Mucosa of descending colon (tissue), 3 donors: Measurements from ENCODE around the gene ACAA2. TPM values are rescaled to one million over a fixed set of nuclear protein-coding genes. Genes with fewer than 3 reads are reported as not detected.

Experiments
- ATAC-seq: fragments of 200-7000 bp; cut with Tn5 transposase; one replicate; pipeline ENCODE4 v1.9.1; 2020; ENCODE audit warnings: mild to moderate bottlenecking, moderate library complexity
- DNase-seq, 3 donors: peaks; one replicate each; pipeline ENCODE4 v3.0.0-alpha.2; 2020
- H3K36me3 ChIP-seq: fragments of 200-600 bp; one replicate; pipeline ENCODE4 v1.8.0; 2021; ENCODE audit warnings: low read depth, mild to moderate bottlenecking
- H3K4me1 ChIP-seq: fragments of 200-600 bp; one replicate; pipeline ENCODE4 v1.8.0; 2021; ENCODE audit warnings: low read depth, mild to moderate bottlenecking
- H3K4me3 ChIP-seq: fragments of 200-600 bp; one replicate; pipeline ENCODE4 v1.8.0; 2021; ENCODE audit warnings: mild to moderate bottlenecking
- H3K9me3 ChIP-seq: fragments of 200-600 bp; one replicate; pipeline ENCODE4 v1.8.0; 2021; ENCODE audit warnings: mild to moderate bottlenecking
- CTCF ChIP-seq: fragments of 200-600 bp; IDR thresholded peaks from one replicate; pipeline ENCODE4 v1.8.0; 2022; ENCODE audit warnings: antibody characterized with exemption, mild to moderate bottlenecking
- intact Hi-C, 2 donors: fragments of 100-400 bp; cut with DNase I in 1 of 2; cut with micrococcal nuclease in 1 of 2; formaldehyde crosslinking; loops; one replicate each; pipeline versions ENCODE4 v1.11.0 to v1.11.1; 2022; cut with DNase I, micrococcal nuclease
- total RNA-seq, 3 donors: library from RNA; stranded (reverse); fragmentation: NEBNext Ultra II Directional in 2 of 3; extraction: Animal tissue kit (Norgen Biotek cat#: 25700) in 2 of 3; gene quantifications; one replicate each; pipeline versions ENCODE4 v1.2.1 to v1.2.4, GENCODE V29; 2021 to 2023
- donor health status: DM: no; HTN: no; CAD: no; lungs with moderate emphysema.
- donor health status: DM: no; HTN: no; CAD: no.
- donor health status: DM: no; HTN: yes; CAD: no.

Gene ACAA2
- total RNA-seq, 3 donors from 2014 or later = 148 to 332 (median 281) TPM

- Histone ChIP-seq H3K4me3 (no peak overlapping the region), H3K9me3 (no peaks in the 10 kb centered on the region), H3K4me1 (peaks cover 27% of the 10 kb centered on the region), H3K36me3 (no peaks in the 10 kb centered on the region)
- ATAC-seq (peak; percentile 89), DNase-seq (peak; percentile 74 to 83 (median 77))
- TF ChIP-seq CTCF = peak; percentile 81
- intact Hi-C loops = loop anchor here in 1 of 2 donors (2.0 kb wide), 1 partner anchor 350 kb away; no protein-coding TSS in a partner anchor
Measured at GRCh38 chr18:49858309-49859020, 45.1 kb upstream of the ACAA2 start.

GRCh38 chr18:49857708-49858107 is 44.4 kb upstream of the ACAA2 start:
- no peak overlapping the region for H3K4me3 ChIP-seq
- H3K4me1 ChIP-seq = peaks cover 27% of the 10 kb centered on the region
- H3K36me3 ChIP-seq = no peaks in the 10 kb centered on the region
- TF ChIP-seq CTCF = no peak
- no peaks in the 10 kb centered on the region for H3K9me3 ChIP-seq
- intact Hi-C loops = loop anchor here in 1 of 2 donors (2.0 kb wide), 1 partner anchor 349 kb away; no protein-coding TSS in a partner anchor
- ATAC-seq (peak; percentile 15), DNase-seq (no peak)

GRCh38 chr18:49856496-49856895 is 43.2 kb upstream of the ACAA2 start:
- no peak for TF ChIP-seq CTCF
- intact Hi-C loops = no loop called here
- Histone ChIP-seq H3K9me3 (no peaks in the 10 kb centered on the region), H3K4me3 (no peak overlapping the region), H3K36me3 (no peaks in the 10 kb centered on the region), H3K4me1 (peaks cover 27% of the 10 kb centered on the region)
- no peak for DNase-seq
- no peak for ATAC-seq

GRCh38 chr18:49855711-49856415 is 42.5 kb upstream of the ACAA2 start:
- Histone ChIP-seq H3K4me1 (peaks cover 27% of the 10 kb centered on the region), H3K4me3 (no peak overlapping the region), H3K9me3 (no peaks in the 10 kb centered on the region), H3K36me3 (no peaks in the 10 kb centered on the region)
- intact Hi-C loops = no loop called here
- no peak for DNase-seq
- ATAC-seq = no peak
- TF ChIP-seq CTCF = no peak

- TF ChIP-seq CTCF = no peak
- intact Hi-C loops = no loop called here
- no peaks in the 10 kb centered on the region for H3K9me3 ChIP-seq
- H3K36me3 ChIP-seq = no peaks in the 10 kb centered on the region
- no peak for ATAC-seq
- no peak for DNase-seq
- H3K4me3 ChIP-seq = no peak overlapping the region
- peaks cover 21% of the 10 kb centered on the region for H3K4me1 ChIP-seq
Measured at GRCh38 chr18:49854681-49855080, 41.3 kb upstream of the ACAA2 start.
